Liver (tissue), 9 donors: ENCODE results near the gene ATF1. TPM values are rescaled to one million over a fixed set of nuclear protein-coding genes. Genes with fewer than 3 reads are reported as not detected.

Experiments
- DNase-seq: peaks from one replicate; pipeline ENCODE4 v3.0.0-alpha.2; 2017; ENCODE audit warnings: low spot score
- H3K27ac ChIP-seq, 2 donors: one replicate each; pipeline ENCODE4 v1.7.0; 2013; ENCODE audit warnings: inconsistent platforms in 2 of 2, low read length in 2 of 2, control low read depth in 1 of 2, low read depth in 1 of 2, mild to moderate bottlenecking in 1 of 2
- H3K27me3 ChIP-seq, 4 donors: one replicate each; pipeline versions ENCODE4 v1.6.1 to v1.7.0; 2013; ENCODE audit warnings: low read length in 3 of 4, inconsistent platforms in 1 of 4, mild to moderate bottlenecking in 1 of 4, moderate library complexity in 1 of 4; ENCODE audit not compliant: control insufficient read depth in 4 of 4, insufficient read depth in 4 of 4
- H3K36me3 ChIP-seq, 4 donors: one replicate each; pipeline versions ENCODE4 v1.6.1 to v1.7.0; 2013; ENCODE audit warnings: low read length in 3 of 4, mild to moderate bottlenecking in 3 of 4, low read depth in 1 of 4, moderate library complexity in 1 of 4; ENCODE audit not compliant: control insufficient read depth in 4 of 4, insufficient read depth in 3 of 4
- H3K4me1 ChIP-seq, 4 donors: one replicate each; pipeline versions ENCODE4 v1.6.1 to v1.7.0; 2013; ENCODE audit warnings: low read length in 3 of 4, mild to moderate bottlenecking in 3 of 4, moderate library complexity in 1 of 4; ENCODE audit not compliant: control insufficient read depth in 4 of 4, insufficient read depth in 4 of 4
- H3K4me3 ChIP-seq, 3 donors: one replicate each; pipeline versions ENCODE4 v1.6.1 to v1.7.0; 2013; ENCODE audit warnings: low read length in 3 of 3, control low read depth in 1 of 3, low read depth in 1 of 3, mild to moderate bottlenecking in 1 of 3
- H3K9ac ChIP-seq, 2 donors: one replicate each; pipeline ENCODE4 v1.7.0; 2013; ENCODE audit warnings: low read length in 2 of 2, mild to moderate bottlenecking in 2 of 2, moderate library complexity in 2 of 2, control low read depth in 1 of 2, low read depth in 1 of 2
- H3K9me3 ChIP-seq, 4 donors: one replicate each; pipeline versions ENCODE4 v1.6.1 to v1.7.0; 2013; ENCODE audit warnings: low read length in 3 of 4; ENCODE audit not compliant: control insufficient read depth in 4 of 4
- CTCF ChIP-seq: fragments of 150-350 bp; IDR thresholded peaks from 2 replicates; pipeline ENCODE4 v1.5.1; 2017; ENCODE audit warnings: improper control_type of control experiment, low read depth, low read length; ENCODE audit not compliant: missing input control
- FOXA1 ChIP-seq: IDR thresholded peaks from 2 replicates; pipeline ENCODE4 v1.6.1; 2016; ENCODE audit warnings: antibody characterized with exemption
- GABPA ChIP-seq, 2 donors: IDR thresholded peaks in 1 of 2; conservative IDR thresholded peaks in 1 of 2; 2 replicates each; pipeline ENCODE4 v1.6.1; 2016; ENCODE audit warnings: antibody characterized with exemption in 2 of 2, mild to moderate bottlenecking in 1 of 2, moderate library complexity in 1 of 2
- HNF4A ChIP-seq, 2 donors: conservative IDR thresholded peaks; 2 replicates each; pipeline ENCODE4 v1.6.1; 2016; ENCODE audit warnings: antibody characterized with exemption in 2 of 2, mild to moderate bottlenecking in 2 of 2
- HNF4G ChIP-seq: IDR thresholded peaks from 2 replicates; pipeline ENCODE4 v1.6.1; 2016; ENCODE audit warnings: antibody characterized with exemption
- JUND ChIP-seq, 2 donors: IDR thresholded peaks; 2 replicates each; pipeline ENCODE4 v1.6.1; 2016; ENCODE audit warnings: antibody characterized with exemption in 2 of 2
- MAX ChIP-seq: IDR thresholded peaks from 2 replicates; pipeline ENCODE4 v1.6.1; 2016; ENCODE audit warnings: antibody characterized with exemption
- NR2F2 ChIP-seq: IDR thresholded peaks from 2 replicates; pipeline ENCODE4 v1.6.1; 2016; ENCODE audit warnings: antibody characterized with exemption
- RAD21 ChIP-seq, 2 donors: IDR thresholded peaks; 2 replicates each; pipeline ENCODE4 v1.6.1; 2016; ENCODE audit warnings: antibody characterized with exemption in 2 of 2, mild to moderate bottlenecking in 2 of 2
- RXRA ChIP-seq, 2 donors: IDR thresholded peaks; 2 replicates each; pipeline ENCODE4 v1.6.1; 2017 to 2018; ENCODE audit warnings: antibody characterized with exemption in 2 of 2, mild to moderate bottlenecking in 1 of 2
- SP1 ChIP-seq: IDR thresholded peaks from 2 replicates; pipeline ENCODE4 v1.6.1; 2018; ENCODE audit warnings: antibody characterized with exemption, mild to moderate bottlenecking
- TAF1 ChIP-seq: conservative IDR thresholded peaks from 2 replicates; pipeline ENCODE4 v1.6.1; 2016; ENCODE audit warnings: antibody characterized with exemption, mild to moderate bottlenecking
- YY1 ChIP-seq: IDR thresholded peaks from 2 replicates; pipeline ENCODE4 v1.6.1; 2016; ENCODE audit warnings: antibody characterized with exemption, mild to moderate bottlenecking
- ZBTB33 ChIP-seq: IDR thresholded peaks from 2 replicates; pipeline ENCODE4 v1.6.1; 2016; ENCODE audit warnings: antibody characterized with exemption
- WGBS: extraction: QIAGEN DNeasy Blood & Tissue Kit; methylation state at CpG from one replicate; pipeline ENCODE4 v1.1.7; 2013; 5-methylcytosine and 5-hydroxymethylcytosine counted together
- polyA plus RNA-seq, 2 donors: library from polyadenylated mRNA; stranded (reverse) in 1 of 2; unstranded in 1 of 2; fragments of 200-250 nt in 1 of 2; fragments of >200 nt in 1 of 2; fragmentation: Nextera tagmentation in 1 of 2; extraction: Ambion mirVana in 1 of 2; gene quantifications; one replicate each; pipeline versions ENCODE4 v1.2.1 to v1.2.3, GENCODE V29; 2013 to 2015
- total RNA-seq, 2 donors: library from RNA; depleted of rRNA; stranded (reverse); fragments of >200 nt; gene quantifications; one replicate each; pipeline ENCODE4 v1.2.3, GENCODE V29; 2014
- TF ChIP-seq, protein P1 (sequence below): IDR thresholded peaks from 2 replicates; pipeline ENCODE4 v1.6.1; 2016; ENCODE audit warnings: antibody characterized with exemption
- donor health status: healthy.
- donor health status: healthy.
- donor health status: healthy.
- donor health status: healthy.
- donor health status: healthy.

Gene ATF1
- total and polyA plus RNA-seq, 4 donors = 6.3 to 17.0 (median 8.3) TPM

DNA sequence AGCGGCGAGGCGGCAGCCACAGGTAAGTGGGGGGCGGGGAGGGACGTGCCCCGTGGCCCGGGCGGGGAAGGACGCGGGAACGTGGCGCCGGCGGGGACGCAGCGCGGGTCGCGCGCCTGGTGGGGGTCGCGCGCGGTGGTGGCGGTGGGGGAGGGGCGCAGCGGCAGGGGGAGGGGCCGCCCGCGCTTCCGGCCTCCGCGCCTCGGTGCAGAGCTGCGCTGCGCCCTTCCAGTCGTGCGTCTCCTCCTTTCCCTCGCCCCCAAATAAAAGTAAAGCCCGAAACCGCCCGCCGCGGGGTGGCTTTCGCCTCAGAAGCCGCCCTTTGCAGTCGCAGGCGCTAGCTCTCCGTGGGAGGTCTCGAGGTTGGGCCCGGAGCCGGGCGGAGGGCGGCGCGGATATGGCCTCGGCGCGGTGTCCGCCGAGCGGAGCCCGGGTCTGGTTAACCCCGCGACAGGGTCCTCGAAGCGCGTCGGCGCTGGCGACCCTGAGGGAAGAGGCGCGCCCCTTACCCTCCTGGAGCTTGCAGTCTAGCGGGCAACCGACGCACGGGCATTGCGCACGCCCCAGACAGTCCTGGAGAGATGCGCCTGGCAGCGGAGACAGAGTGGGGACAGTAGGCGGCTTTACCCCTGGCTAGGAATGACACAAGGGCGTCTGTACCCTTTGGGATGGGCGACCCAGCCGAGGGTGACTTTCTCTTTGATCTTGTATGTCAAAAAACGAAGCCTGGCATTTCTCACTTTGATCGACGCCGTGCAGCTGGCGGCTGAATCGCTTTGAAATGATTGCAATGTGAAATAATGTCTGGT, 589 bp downstream of the ATF1 start:
- no peaks in the 10 kb centered on the region for H3K9me3 ChIP-seq
- peak overlapping the region; percentile 94 to 100 for H3K27ac ChIP-seq
- no peaks in the 10 kb centered on the region for H3K27me3 ChIP-seq
- no peak for DNase-seq
- peak overlapping the region; percentile 73 to 91 (median 83) for H3K4me3 ChIP-seq
- peaks cover 0 to 33% (median 22%) of the 10 kb centered on the region in 4 donors for H3K4me1 ChIP-seq
- TF ChIP-seq RXRA (IDR thresholded peaks at IDR 0.05) = no peak
- TF ChIP-seq, protein P1, sequence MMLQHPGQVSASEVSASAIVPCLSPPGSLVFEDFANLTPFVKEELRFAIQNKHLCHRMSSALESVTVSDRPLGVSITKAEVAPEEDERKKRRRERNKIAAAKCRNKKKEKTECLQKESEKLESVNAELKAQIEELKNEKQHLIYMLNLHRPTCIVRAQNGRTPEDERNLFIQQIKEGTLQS = no peak
- TF ChIP-seq TAF1 = no peak
- no peak for TF ChIP-seq HNF4A (conservative IDR thresholded peaks at IDR 0.05)
- no peak for TF ChIP-seq NR2F2
- no peak for TF ChIP-seq RAD21 (IDR thresholded peaks at IDR 0.05)
- TF ChIP-seq YY1 = no peak
- TF ChIP-seq FOXA1 = no peak
- no peak for TF ChIP-seq SP1
- TF ChIP-seq JUND (IDR thresholded peaks at IDR 0.05) = no peak
- no peak for TF ChIP-seq CTCF
- no peak for TF ChIP-seq MAX
- no peak for TF ChIP-seq GABPA (IDR thresholded peaks at IDR 0.05 in 1 of 2, conservative IDR thresholded peaks at IDR 0.05 in 1 of 2)
- under 1% methylated on average over 91 of the region's 91 CpGs for WGBS
- no peaks in the 10 kb centered on the region for H3K36me3 ChIP-seq
- peak overlapping the region; percentile 33 to 82 for H3K9ac ChIP-seq

- H3K36me3 ChIP-seq = no peaks in the 10 kb centered on the region
- peaks cover 0 to 33% (median 22%) of the 10 kb centered on the region in 4 donors for H3K4me1 ChIP-seq
- H3K27me3 ChIP-seq = no peaks in the 10 kb centered on the region
- peak; percentile 56 for DNase-seq
- peak overlapping the region; percentile 73 to 91 (median 83) for H3K4me3 ChIP-seq
- no peaks in the 10 kb centered on the region for H3K9me3 ChIP-seq
- peak overlapping the region; percentile 94 to 100 for H3K27ac ChIP-seq
- TF ChIP-seq RXRA (IDR thresholded peaks at IDR 0.05) (no peak), HNF4A (conservative IDR thresholded peaks at IDR 0.05) (no peak), CTCF (peak; percentile 57), MAX (no peak), RAD21 (IDR thresholded peaks at IDR 0.05) (peak; percentile 78 to 83), HNF4G (no peak), ZBTB33 (no peak), FOXA1 (no peak), NR2F2 (no peak), YY1 (no peak), SP1 (no peak), GABPA (IDR thresholded peaks at IDR 0.05 in 1 of 2, conservative IDR thresholded peaks at IDR 0.05 in 1 of 2) (no peak)
- peak overlapping the region; percentile 33 to 80 for H3K9ac ChIP-seq
- WGBS = 12% methylated on average over 13 of the region's 13 CpGs
Measured at GRCh38 chr12:50765095-50765911, 1.4 kb downstream of the ATF1 start.
